Measurements from ENCODE around the gene NXN.
"Not testable (repeated sequence)": the region's sequence is repeated elsewhere in the genome, so short reads cannot be mapped to it uniquely, and the experiment has no call there.

Gene NXN

GRCh38 chr17:887551-888209 lies 91.9 kb downstream of the NXN start:
- no peak for DNase-seq (ENCODE audit: low spot score)

- DNase-seq (ENCODE audit: low spot score), result no peak
These were observed 93.5 kb downstream of the NXN start for GRCh38 chr17:885971-886571.

GRCh38 chr17:883586-883962 lies 96.0 kb downstream of the NXN start:
- DNase-seq (ENCODE audit: low spot score), result no peak

- peak; percentile 68 for DNase-seq (ENCODE audit: low spot score)
These were observed 96.6 kb downstream of the NXN start for GRCh38 chr17:882827-883585.

GRCh38 chr17:881778-882177 lies 97.8 kb downstream of the NXN start:
- DNase-seq (ENCODE audit: low spot score), result no peak

GRCh38 chr17:880443-881269 lies 98.9 kb downstream of the NXN start:
- DNase-seq (ENCODE audit: low spot score), result no peak

- DNase-seq (ENCODE audit: low spot score), result peak; percentile 92
These were observed 99.8 kb downstream of the NXN start for GRCh38 chr17:879546-880442.

GRCh38 chr17:877630-878029 lies 101.9 kb downstream of the NXN start:
- no peak for DNase-seq (ENCODE audit: low spot score)

GRCh38 chr17:876272-876671 lies 103.3 kb downstream of the NXN start:
- no peak for DNase-seq (ENCODE audit: low spot score)

- not testable (repeated sequence) for DNase-seq (ENCODE audit: low spot score)
These were observed 105.0 kb downstream of the NXN start for GRCh38 chr17:874590-874989.

GRCh38 chr17:872855-873254 lies 106.7 kb downstream of the NXN start:
- DNase-seq (ENCODE audit: low spot score), result no peak

GRCh38 chr17:871751-872519 lies 107.6 kb downstream of the NXN start:
- no peak for DNase-seq (ENCODE audit: low spot score)

- no peak for DNase-seq (ENCODE audit: low spot score)
These were observed 109.7 kb downstream of the NXN start for GRCh38 chr17:869567-870525.

GRCh38 chr17:869086-869485 lies 110.5 kb downstream of the NXN start:
- DNase-seq (ENCODE audit: low spot score), result no peak

- no peak for DNase-seq (ENCODE audit: low spot score)
These were observed 111.6 kb downstream of the NXN start for GRCh38 chr17:867896-868489.

GRCh38 chr17:867238-867637 lies 112.3 kb downstream of the NXN start:
- DNase-seq (ENCODE audit: low spot score), result not testable (repeated sequence)

GRCh38 chr17:866568-867103 lies 112.9 kb downstream of the NXN start:
- DNase-seq (ENCODE audit: low spot score), result no peak

- DNase-seq (ENCODE audit: low spot score), result no peak
These were observed 115.3 kb downstream of the NXN start for GRCh38 chr17:864315-864714.

GRCh38 chr17:863880-864279 lies 115.7 kb downstream of the NXN start:
- no peak for DNase-seq (ENCODE audit: low spot score)

All from iPS-NIHi11 (cell line).